Progenitor cell of endocrine pancreas (in vitro differentiated cells): ENCODE measurements around the gene RAB3A. TPM values are rescaled to one million over a fixed set of nuclear protein-coding genes. Genes with fewer than 3 reads are reported as not detected.
A peak's percentile ranks its signal among the peaks of the same experiment; 100 is the strongest.

Experiments
- DNase-seq: peaks from one replicate; pipeline ENCODE4 v3.0.0; 2021; ENCODE audit warnings: low spot score; ENCODE audit not compliant: unreplicated experiment
- H3K27ac Mint-ChIP-seq: 2 replicates; pipeline ENCODE4 v1.8.0; 2021; ENCODE audit warnings: mild to moderate bottlenecking, moderate library complexity, mixed read lengths
- H3K27me3 Mint-ChIP-seq: 2 replicates; pipeline ENCODE4 v1.8.0; 2021; ENCODE audit warnings: mixed read lengths
- H3K36me3 Mint-ChIP-seq: 2 replicates; pipeline ENCODE4 v1.8.0; 2022; ENCODE audit warnings: mixed read lengths; ENCODE audit not compliant: insufficient read depth
- H3K4me1 Mint-ChIP-seq: 2 replicates; pipeline ENCODE4 v1.8.0; 2021; ENCODE audit warnings: low read depth, mixed read lengths
- H3K4me3 Mint-ChIP-seq: 2 replicates; pipeline ENCODE4 v1.8.0; 2021; ENCODE audit warnings: low read depth, mild to moderate bottlenecking, moderate library complexity, mixed read lengths
- H3K9me3 Mint-ChIP-seq: 2 replicates; pipeline ENCODE4 v1.8.0; 2021; ENCODE audit warnings: low read depth, mixed read lengths
- total RNA-seq: library from RNA; stranded (reverse); gene quantifications from 2 replicates; pipeline ENCODE4 v1.2.1, GENCODE V29; 2021
- TF ChIP-seq, protein P1 (sequence below): fragments of 200-600 bp; sonication (generic); IDR thresholded peaks from one replicate; pipeline ENCODE4 v1.5.0; 2021; ENCODE audit warnings: antibody characterized with exemption, mild to moderate bottlenecking; ENCODE audit not compliant: unreplicated experiment

RAB3A gene
- total RNA-seq, 1 donor from 2014 or later = 3.3 TPM

DNA sequence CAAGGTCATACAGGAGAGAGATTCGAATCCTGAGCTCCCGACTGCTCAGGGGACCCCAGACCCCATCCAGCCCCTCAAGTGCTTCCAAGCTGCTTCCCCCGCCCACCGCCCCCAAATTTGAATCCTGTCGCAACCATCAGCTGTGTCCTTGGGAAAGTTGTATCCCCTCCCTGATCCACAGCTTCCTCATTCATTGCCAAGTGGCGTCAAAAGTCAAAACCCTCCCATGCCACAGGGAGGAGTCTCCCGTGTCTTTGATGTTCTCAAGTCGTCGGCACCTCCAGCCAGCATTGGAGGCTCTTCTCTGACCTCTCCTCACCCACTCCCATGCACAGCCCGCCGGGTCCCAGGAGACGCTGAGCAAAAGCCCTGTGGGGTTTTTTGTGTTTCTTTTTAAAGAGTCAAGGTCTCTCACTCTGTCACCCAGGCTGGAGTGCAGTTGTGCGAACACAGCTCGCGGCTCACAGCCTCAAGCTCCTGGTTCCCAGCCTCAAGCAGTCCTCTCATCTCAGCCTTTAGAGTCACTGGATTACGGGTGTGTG, 33.1 kb downstream of the RAB3A start:
- Mint-ChIP-seq H3K27me3 (peaks cover 18% of the 10 kb centered on the region), H3K4me1 (no peaks in the 10 kb centered on the region), H3K36me3 (peaks cover 24% of the 10 kb centered on the region)

DNA sequence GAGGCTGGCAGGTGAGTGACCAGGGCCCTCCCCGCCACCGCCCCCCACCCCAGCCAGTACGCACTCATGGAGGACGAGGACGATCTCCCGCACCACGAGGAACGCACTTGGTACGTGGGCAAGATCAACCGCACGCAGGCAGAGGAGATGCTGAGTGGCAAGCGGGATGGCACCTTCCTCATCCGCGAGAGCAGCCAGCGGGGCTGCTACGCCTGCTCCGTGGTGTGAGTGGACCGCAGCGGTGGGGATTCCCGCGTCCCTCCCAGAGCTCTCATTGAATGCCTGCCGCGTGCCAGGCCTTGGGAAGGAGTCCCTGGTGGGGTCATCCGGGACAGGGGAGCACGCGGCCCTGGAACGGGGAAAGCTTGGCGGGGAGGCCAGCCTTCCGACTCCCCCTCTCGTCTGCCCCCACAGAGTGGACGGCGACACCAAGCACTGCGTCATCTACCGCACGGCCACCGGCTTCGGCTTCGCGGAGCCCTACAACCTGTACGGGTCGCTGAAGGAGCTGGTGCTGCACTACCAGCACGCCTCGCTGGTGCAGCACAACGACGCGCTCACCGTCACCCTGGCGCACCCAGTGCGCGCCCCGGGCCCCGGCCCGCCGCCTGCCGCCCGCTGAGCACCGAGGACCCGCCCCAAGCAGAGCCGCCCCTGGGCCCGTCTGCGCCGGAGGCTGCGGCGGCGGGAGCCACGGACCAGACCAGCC, 35.0 kb downstream of the RAB3A start:
- DNase-seq = no peak
- Mint-ChIP-seq H3K27me3 (peaks cover 1% of the 10 kb centered on the region), H3K36me3 (peaks cover 29% of the 10 kb centered on the region), H3K9me3 (no peaks in the 10 kb centered on the region), H3K4me3 (no peak overlapping the region), H3K4me1 (no peaks in the 10 kb centered on the region), H3K27ac (no peak overlapping the region)
- TF ChIP-seq, protein P1, sequence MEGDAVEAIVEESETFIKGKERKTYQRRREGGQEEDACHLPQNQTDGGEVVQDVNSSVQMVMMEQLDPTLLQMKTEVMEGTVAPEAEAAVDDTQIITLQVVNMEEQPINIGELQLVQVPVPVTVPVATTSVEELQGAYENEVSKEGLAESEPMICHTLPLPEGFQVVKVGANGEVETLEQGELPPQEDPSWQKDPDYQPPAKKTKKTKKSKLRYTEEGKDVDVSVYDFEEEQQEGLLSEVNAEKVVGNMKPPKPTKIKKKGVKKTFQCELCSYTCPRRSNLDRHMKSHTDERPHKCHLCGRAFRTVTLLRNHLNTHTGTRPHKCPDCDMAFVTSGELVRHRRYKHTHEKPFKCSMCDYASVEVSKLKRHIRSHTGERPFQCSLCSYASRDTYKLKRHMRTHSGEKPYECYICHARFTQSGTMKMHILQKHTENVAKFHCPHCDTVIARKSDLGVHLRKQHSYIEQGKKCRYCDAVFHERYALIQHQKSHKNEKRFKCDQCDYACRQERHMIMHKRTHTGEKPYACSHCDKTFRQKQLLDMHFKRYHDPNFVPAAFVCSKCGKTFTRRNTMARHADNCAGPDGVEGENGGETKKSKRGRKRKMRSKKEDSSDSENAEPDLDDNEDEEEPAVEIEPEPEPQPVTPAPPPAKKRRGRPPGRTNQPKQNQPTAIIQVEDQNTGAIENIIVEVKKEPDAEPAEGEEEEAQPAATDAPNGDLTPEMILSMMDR = no peak

More for the DNA sequence above, 33.1 kb downstream of the RAB3A start:
- TF ChIP-seq, protein P1 = no peak
- no peak for DNase-seq
- Mint-ChIP-seq H3K27ac (no peak overlapping the region), H3K9me3 (no peaks in the 10 kb centered on the region), H3K4me3 (no peak overlapping the region)

DNA sequence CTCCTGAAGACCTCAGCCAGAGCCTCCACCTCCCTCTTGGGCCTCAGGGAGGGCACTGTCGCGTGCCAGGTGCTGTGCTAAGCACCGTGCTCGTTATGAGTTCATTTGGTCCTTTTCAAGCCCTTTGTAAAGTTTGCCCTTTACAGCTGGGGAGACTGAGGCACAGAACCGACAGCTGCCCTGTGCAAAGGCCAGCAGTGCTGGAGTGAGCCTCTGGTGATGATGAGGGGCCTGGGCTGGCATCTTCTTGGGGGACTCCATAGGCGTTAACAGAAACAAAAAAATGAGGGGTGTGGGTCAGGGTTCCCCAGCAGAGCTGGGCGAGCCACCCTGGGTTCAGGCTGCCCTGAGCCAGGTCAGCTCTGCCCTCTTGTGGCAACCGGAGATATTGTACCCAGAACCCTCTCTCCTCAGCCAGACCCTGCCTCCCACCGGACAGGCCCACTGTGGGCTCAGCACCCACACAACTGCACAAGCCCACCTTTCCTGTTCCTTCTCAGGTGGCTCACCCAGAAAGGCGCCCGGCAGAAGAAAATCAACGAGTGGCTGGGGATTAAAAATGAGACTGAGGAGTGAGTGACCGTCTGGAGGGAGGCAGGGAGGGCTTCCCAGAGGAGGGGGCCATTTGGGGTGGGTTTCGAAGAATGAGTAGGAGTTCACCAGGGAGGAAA, 35.7 kb downstream of the RAB3A start:
- Mint-ChIP-seq H3K4me1 (no peaks in the 10 kb centered on the region), H3K27ac (no peak overlapping the region), H3K36me3 (peaks cover 33% of the 10 kb centered on the region), H3K4me3 (no peak overlapping the region), H3K27me3 (no peaks in the 10 kb centered on the region), H3K9me3 (no peaks in the 10 kb centered on the region)
- TF ChIP-seq, protein P1 = peak; percentile 71
- no peak for DNase-seq

DNA sequence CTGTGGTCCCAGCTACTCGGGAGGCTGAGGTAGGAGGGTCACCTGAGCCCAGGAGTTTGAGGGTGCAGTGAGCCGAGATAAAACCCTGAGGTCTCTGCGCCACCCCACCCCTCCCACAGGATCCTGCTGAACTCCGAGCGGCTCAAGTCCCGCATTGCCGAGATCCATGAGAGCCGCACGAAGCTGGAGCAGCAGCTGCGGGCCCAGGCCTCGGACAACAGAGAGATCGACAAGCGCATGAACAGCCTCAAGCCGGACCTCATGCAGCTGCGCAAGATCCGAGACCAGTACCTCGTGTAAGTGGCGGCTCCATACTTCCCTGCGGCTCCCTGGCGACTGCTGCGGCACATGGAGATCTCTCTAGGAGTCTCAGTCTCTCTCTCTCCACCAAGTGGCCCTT, 36.8 kb downstream of the RAB3A start:
- Mint-ChIP-seq H3K4me1 (no peaks in the 10 kb centered on the region), H3K36me3 (peaks cover 35% of the 10 kb centered on the region), H3K27me3 (no peaks in the 10 kb centered on the region), H3K27ac (no peak overlapping the region), H3K4me3 (no peak overlapping the region), H3K9me3 (no peaks in the 10 kb centered on the region)
- TF ChIP-seq, protein P1 = no peak
- DNase-seq = no peak

DNA sequence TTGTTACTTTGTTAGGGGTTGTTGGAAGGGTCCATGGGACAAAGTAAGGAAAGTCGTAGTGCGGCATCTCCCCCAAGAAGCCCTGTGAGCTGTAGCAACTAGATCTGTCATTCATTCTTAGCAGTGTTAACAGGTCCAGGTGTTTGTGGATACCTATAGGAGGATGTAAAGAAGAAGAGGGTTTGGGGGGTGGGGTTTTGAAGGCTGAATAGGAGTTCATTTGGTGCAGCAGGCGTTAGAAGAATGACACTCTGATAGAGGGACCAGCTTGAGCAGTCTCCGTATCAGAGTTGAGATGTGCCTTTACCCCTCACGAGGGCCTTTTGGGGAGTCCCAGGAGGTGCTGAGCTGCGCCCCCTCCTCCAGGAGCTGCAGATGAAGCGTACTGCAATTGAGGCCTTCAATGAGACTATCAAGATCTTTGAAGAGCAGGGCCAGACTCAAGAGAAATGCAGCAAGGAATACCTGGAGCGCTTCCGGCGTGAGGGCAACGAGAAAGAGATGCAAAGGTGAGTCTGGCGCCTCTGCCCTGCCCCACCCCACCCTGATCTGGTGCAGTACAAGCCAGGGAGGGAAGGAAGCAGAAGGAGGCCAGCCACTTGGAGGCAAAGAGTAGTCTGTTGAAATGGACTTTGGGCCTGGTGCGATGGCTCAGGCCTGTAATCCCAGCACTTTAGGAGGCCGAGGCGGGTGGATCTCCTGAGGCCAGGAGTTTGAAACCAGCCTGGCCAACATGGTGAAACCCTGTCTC, 37.9 kb downstream of the RAB3A start:
- Mint-ChIP-seq H3K27me3 (no peaks in the 10 kb centered on the region), H3K9me3 (no peaks in the 10 kb centered on the region), H3K4me1 (no peaks in the 10 kb centered on the region), H3K4me3 (no peak overlapping the region), H3K27ac (no peak overlapping the region), H3K36me3 (peaks cover 30% of the 10 kb centered on the region)
- DNase-seq = no peak
- TF ChIP-seq, protein P1 = no peak
